Lung (tissue), 12 donors: ENCODE measurements around the gene METTL21C. TPM values are rescaled to one million over a fixed set of nuclear protein-coding genes. Genes with fewer than 3 reads are reported as not detected.

Source experiments
- ATAC-seq: fragments of 200-7000 bp; cut with Tn5 transposase; one replicate; pipeline ENCODE4 v1.9.1; 2020; ENCODE audit warnings: moderate number of reproducible peaks; ENCODE audit not compliant: insufficient read depth, low FRiP score
- DNase-seq, 3 donors: peaks; one replicate each; pipeline ENCODE4 v3.0.0-alpha.2; 2013 to 2017
- H3K27ac ChIP-seq, 2 donors: one replicate each; pipeline ENCODE4 v1.5.1; 2013; ENCODE audit warnings: mild to moderate bottlenecking in 2 of 2, moderate library complexity in 2 of 2, control low read depth in 1 of 2, inconsistent platforms in 1 of 2, low read depth in 1 of 2, low read length in 1 of 2
- H3K27me3 ChIP-seq, 3 donors: one replicate each; pipeline ENCODE4 v1.5.1; 2013; ENCODE audit warnings: low read length in 2 of 3; ENCODE audit not compliant: control insufficient read depth in 3 of 3, insufficient read depth in 3 of 3
- H3K36me3 ChIP-seq, 4 donors: one replicate each; pipeline ENCODE4 v1.5.1; 2013; ENCODE audit warnings: low read length in 4 of 4, mild to moderate bottlenecking in 1 of 4, moderate library complexity in 1 of 4; ENCODE audit not compliant: control insufficient read depth in 4 of 4, insufficient read depth in 4 of 4
- H3K4me1 ChIP-seq, 5 donors: one replicate each; pipeline ENCODE4 v1.5.1; 2013; ENCODE audit warnings: low read length in 5 of 5, mild to moderate bottlenecking in 2 of 5, moderate library complexity in 1 of 5; ENCODE audit not compliant: control insufficient read depth in 5 of 5, insufficient read depth in 5 of 5
- H3K4me3 ChIP-seq: one replicate; pipeline ENCODE4 v1.5.1; 2013; ENCODE audit warnings: mild to moderate bottlenecking, control low read depth, moderate library complexity
- H3K9ac ChIP-seq, 2 donors: one replicate each; pipeline ENCODE4 v1.5.1; 2013; ENCODE audit warnings: low read length in 2 of 2, control low read depth in 1 of 2; ENCODE audit not compliant: insufficient read depth in 1 of 2
- H3K9me3 ChIP-seq, 4 donors: one replicate each; pipeline ENCODE4 v1.5.1; 2013; ENCODE audit warnings: low read length in 3 of 4, mild to moderate bottlenecking in 1 of 4, moderate library complexity in 1 of 4; ENCODE audit not compliant: control insufficient read depth in 4 of 4, insufficient read depth in 3 of 4
- WGBS, 2 donors: extraction: QIAGEN DNeasy Blood & Tissue Kit; methylation state at CpG; one replicate each; pipeline ENCODE4 v1.1.7; 2013; 5-methylcytosine and 5-hydroxymethylcytosine counted together
- polyA plus RNA-seq, 2 donors: library from polyadenylated mRNA; stranded (reverse); fragments of 200-250 nt; gene quantifications; one replicate each; pipeline ENCODE4 v1.2.1, GENCODE V29; 2013
- total RNA-seq, 2 donors: library from RNA; depleted of rRNA in 1 of 2; stranded (reverse); fragments of >200 nt in 1 of 2; gene quantifications; one replicate each; pipeline ENCODE4 v1.2.1, GENCODE V29; 2014 to 2021
- TF ChIP-seq, protein P1 (sequence below): IDR thresholded peaks from 2 replicates; pipeline ENCODE4 v1.5.1; 2012; ENCODE audit warnings: mild to moderate bottlenecking; ENCODE audit errors: control extremely low read depth, extremely low read depth
- donor health status: control.
- donor health status: control.
- donor health status: Bipolar disorder and iron deficiency.
- donor health status: healthy.
- donor health status: DM: yes; HTN: yes; CAD: no.

METTL21C gene
- total and polyA plus RNA-seq, 4 donors, result not detected

GRCh38 chr13:102651892-102652291 is 43.0 kb downstream of the METTL21C start:
- Histone ChIP-seq H3K9ac (no peak overlapping the region), H3K27ac (no peak overlapping the region), H3K27me3 (no peaks in the 10 kb centered on the region), H3K4me3 (no peak overlapping the region), H3K36me3 (peaks cover 0 to 34% (median 19%) of the 10 kb centered on the region in 4 donors), H3K9me3 (no peaks in the 10 kb centered on the region), H3K4me1 (no peaks in the 10 kb centered on the region)
- DNase-seq, result no peak
- 91 to 92% methylated on average over 5 of the region's 5 CpGs for WGBS, 2 donors
- ATAC-seq, result no peak
- TF ChIP-seq, protein P1, sequence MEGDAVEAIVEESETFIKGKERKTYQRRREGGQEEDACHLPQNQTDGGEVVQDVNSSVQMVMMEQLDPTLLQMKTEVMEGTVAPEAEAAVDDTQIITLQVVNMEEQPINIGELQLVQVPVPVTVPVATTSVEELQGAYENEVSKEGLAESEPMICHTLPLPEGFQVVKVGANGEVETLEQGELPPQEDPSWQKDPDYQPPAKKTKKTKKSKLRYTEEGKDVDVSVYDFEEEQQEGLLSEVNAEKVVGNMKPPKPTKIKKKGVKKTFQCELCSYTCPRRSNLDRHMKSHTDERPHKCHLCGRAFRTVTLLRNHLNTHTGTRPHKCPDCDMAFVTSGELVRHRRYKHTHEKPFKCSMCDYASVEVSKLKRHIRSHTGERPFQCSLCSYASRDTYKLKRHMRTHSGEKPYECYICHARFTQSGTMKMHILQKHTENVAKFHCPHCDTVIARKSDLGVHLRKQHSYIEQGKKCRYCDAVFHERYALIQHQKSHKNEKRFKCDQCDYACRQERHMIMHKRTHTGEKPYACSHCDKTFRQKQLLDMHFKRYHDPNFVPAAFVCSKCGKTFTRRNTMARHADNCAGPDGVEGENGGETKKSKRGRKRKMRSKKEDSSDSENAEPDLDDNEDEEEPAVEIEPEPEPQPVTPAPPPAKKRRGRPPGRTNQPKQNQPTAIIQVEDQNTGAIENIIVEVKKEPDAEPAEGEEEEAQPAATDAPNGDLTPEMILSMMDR, result no peak

GRCh38 chr13:102651392-102651791 is 43.5 kb downstream of the METTL21C start:
- H3K36me3 ChIP-seq, result peaks cover 0 to 37% (median 21%) of the 10 kb centered on the region in 4 donors
- TF ChIP-seq, protein P1, result no peak
- H3K27me3 ChIP-seq, result no peaks in the 10 kb centered on the region
- no peaks in the 10 kb centered on the region for H3K9me3 ChIP-seq
- ATAC-seq, result no peak
- no peak overlapping the region for H3K4me3 ChIP-seq
- H3K27ac ChIP-seq, result no peak overlapping the region
- DNase-seq, result no peak
- H3K4me1 ChIP-seq, result no peaks in the 10 kb centered on the region
- no peak overlapping the region for H3K9ac ChIP-seq

GRCh38 chr13:102650444-102650843 is 44.4 kb downstream of the METTL21C start:
- 86 to 93% methylated on average over 3 of the region's 3 CpGs for WGBS, 2 donors
- TF ChIP-seq, protein P1, result no peak

DNA sequence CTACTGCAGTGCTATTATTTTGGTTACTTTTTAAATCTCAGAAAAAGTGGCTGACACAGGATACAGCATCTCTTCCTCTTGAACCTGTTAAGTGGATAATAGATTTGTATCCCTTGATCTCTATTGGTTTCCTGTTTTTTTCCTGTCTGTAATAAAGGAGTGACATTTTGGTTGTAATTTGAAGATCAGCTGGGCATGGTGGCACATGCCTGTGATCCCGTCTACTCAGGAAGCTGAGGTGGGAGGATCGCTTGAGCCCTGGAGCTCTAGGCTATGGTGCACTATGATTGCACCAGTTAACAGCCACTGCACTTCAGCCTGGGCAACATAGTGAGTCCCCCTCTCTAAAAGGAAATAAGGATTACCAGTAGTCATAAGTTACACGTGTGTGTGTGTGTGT is 46.8 kb downstream of the METTL21C start:
- Histone ChIP-seq H3K9me3 (no peaks in the 10 kb centered on the region), H3K27me3 (no peaks in the 10 kb centered on the region), H3K9ac (no peak overlapping the region), H3K27ac (no peak overlapping the region), H3K4me1 (no peaks in the 10 kb centered on the region), H3K4me3 (no peak overlapping the region), H3K36me3 (peaks cover 10 to 51% (median 26%) of the 10 kb centered on the region in 4 donors)
- ATAC-seq, result no peak
- TF ChIP-seq, protein P1, result no peak
- WGBS, 2 donors, result 72 to 79% methylated on average over 3 of the region's 3 CpGs
- DNase-seq, result no peak

More at GRCh38 chr13:102650444-102650843, 44.4 kb downstream of the METTL21C start:
- Histone ChIP-seq H3K9ac (no peak overlapping the region), H3K36me3 (peaks cover 0 to 38% (median 25%) of the 10 kb centered on the region in 4 donors), H3K27me3 (no peaks in the 10 kb centered on the region), H3K27ac (no peak overlapping the region), H3K9me3 (no peaks in the 10 kb centered on the region), H3K4me3 (no peak overlapping the region), H3K4me1 (no peaks in the 10 kb centered on the region)
- DNase-seq (no peak), ATAC-seq (no peak)
